Activated effector memory CD4-positive, alpha-beta T cell treated with Interleukin-2 at 50 U/mL for 16 hours (primary cell): ENCODE measurements around the gene TTLL7.
"Not testable (repeated sequence)": the region's sequence is repeated elsewhere in the genome, so short reads cannot be mapped to it uniquely, and the experiment has no call there.

Source experiments
- DNase-seq: peaks from one replicate; pipeline ENCODE4 v3.0.0-alpha.2; 2020

The TTLL7 gene

DNA sequence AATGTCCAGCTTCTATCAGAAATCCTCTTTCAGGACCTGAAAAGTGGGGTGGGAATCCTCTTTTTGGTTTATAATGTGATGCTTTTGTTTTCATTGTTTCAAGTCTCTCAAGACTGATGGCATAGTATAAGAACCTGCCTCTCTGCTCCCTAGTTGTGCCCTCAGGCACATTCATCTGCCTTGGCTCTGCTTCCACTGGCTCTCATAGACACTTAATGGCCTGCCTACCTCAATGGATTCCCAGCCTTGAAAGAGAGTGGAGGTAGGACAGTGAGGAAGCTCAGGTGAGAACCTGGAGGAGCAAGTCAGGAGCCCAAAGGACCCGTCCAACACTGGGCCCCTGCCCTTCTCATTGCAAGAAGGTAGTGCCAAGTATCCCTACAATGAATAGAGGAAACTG is 4.8 kb downstream of the TTLL7 start:
- DNase-seq: no peak

- no peak for DNase-seq
Measured at GRCh38 chr1:83990734-83991133, 8.2 kb downstream of the TTLL7 start.

GRCh38 chr1:83985048-83985447 is 13.9 kb downstream of the TTLL7 start:
- no peak for DNase-seq

GRCh38 chr1:83983918-83984317 is 15.0 kb downstream of the TTLL7 start:
- not testable (repeated sequence) for DNase-seq

DNA sequence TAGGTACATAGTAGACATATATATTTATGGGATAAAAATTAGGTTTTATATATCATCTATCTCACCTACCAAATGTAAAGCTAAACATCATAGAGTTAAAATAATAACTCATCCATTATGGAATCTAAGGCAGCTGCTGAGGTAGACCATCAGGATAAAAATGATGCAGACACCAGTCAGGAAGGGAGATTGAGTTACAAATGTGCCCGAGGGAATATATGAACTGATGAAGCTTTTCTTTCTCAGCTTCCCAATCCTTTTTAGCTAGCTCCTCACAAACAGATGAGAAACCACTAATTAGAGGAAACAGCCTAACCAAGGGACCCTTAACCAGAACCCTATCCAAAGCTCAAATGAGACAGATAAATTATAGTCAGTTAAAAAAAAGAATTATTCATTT is 20.9 kb downstream of the TTLL7 start:
- no peak for DNase-seq

GRCh38 chr1:83976920-83977319 is 22.0 kb downstream of the TTLL7 start:
- DNase-seq: no peak

DNA sequence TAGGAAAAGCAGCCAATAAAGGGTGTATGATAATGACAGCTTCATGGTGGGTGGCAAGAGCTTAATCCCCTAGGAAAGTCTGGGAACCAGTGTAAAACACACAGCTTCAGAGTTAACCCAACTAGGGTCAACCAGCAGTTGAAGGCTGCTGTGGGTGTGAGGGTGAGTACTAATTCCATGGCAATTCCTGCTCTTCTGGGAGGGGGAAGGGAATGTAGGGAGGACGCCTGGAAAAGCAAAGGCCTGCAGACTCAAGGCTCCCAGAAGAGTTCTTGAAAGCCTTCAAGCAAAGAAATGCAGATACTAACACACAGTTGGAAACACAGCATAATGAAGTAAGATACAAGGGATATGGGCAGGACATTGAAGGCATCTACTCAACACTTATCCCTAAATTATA is 28.1 kb downstream of the TTLL7 start:
- no peak for DNase-seq

DNA sequence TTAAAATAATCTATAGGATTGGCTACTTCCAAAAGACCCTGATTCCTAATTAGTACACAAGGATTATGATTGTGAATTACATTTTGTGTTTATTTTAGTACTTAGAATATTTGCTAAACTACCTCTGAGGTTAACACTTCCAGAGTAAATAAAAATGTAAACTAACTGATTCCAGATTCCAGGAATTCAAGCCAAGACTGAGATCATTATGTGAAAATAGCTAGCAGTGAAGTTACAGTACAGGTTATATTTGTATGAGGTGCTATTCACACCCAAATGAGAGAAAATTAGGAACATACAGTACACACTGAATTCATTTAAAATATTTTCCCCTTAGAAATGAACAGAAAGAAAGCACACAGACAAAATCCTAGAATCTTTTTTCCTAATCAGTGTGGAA is 28.8 kb downstream of the TTLL7 start:
- DNase-seq: no peak

DNA sequence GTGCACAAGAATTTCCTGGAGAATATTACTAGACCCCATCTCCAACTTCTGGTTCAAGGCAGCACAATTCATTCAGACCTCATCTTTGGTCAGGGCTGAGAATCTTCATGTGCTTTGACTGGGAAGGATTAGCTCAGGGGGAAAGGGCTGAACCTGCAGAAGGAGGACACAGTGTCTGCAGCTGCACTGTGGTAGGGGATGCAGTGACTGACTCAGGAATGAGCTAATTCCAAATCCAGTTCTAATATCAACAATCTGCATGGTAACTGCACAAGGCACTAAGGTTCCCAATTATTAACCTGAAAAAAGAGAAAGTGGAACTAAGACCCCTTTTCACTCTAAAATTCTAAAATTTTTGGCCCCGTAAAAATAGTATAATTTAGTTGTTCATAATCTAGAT is 31.6 kb downstream of the TTLL7 start:
- no peak for DNase-seq

- no peak for DNase-seq
Measured at GRCh38 chr1:83964153-83964552, 34.8 kb downstream of the TTLL7 start.

GRCh38 chr1:83961571-83962295 is 37.2 kb downstream of the TTLL7 start:
- no peak for DNase-seq

GRCh38 chr1:83960669-83961277 is 38.2 kb downstream of the TTLL7 start:
- no peak for DNase-seq

DNA sequence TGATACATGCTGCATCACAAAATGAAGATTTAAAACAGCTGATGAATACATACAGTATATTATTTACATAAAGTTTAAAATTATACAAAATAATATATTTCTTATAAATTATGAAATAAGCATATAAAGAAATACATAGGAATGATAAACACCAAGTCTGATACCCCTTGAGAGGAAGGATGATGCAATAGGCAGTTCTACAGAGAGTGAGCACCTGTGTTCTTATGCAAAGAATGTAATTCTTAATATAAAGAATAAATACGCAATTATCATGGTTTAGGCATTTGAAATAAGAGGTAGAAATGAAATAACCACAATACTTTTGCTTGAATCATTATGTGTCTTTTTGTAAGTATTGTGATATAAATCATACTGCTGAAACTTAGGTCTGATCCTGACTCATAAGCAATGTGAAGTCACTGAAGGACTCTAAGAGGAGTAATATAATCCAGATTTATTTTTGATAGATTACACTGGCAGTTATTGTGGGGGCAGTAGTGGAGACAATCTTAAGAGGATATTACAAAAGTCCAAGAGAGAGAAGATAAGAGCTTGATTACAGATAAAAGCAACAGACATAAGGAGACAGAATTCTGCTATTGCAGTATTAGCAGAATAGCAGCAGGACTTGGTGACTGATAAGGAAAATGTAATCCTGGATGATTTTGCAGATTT is 39.0 kb downstream of the TTLL7 start:
- no peak for DNase-seq

DNA sequence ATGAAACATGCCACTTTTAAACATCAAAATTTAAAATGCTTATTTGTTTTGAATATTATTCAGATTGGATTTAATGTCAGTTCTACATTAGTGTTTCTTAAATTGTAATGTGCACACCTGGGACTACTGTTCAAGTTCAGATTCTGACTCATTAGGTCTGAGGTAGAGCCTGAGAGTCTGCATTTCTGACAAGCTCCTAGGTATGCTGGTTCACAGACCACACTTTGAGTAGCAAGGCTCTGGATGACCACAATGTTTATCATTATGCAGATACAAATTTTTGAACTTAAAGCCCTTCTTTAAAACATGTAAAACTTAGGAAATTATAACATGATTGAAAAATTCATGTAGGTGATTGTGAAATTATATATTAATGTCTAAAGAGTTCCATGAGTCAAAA is 40.2 kb downstream of the TTLL7 start:
- no peak for DNase-seq

DNA sequence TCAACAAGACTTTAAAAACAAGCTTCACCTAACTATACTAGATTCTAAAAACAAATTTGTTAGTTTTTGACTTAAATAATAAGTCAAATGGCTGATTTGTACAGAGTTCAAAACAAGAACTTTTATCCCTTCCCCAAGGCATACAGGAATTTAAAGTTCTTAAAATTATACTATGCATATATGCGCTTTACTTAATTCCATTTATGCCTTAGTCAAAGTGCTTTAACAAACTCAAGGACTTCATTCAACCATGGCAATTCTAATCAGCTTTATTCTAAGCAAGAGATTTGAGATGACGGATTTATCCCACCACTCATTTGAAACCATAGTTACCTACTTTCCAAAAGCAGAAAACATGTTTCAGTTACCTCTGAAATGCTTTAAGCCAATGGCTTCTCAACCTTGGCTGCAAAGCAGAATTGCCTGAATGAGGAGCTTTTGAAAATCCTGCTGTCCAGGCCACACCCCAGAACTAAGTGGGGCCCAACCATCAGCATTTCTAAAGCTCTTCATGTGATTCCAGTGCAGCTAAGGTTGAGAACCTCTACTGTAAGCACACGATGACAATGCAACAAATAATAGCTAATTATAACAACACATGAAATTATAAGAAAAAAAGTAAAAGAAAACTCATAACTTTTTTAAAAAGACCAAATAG is 44.6 kb downstream of the TTLL7 start:
- no peak for DNase-seq

DNA sequence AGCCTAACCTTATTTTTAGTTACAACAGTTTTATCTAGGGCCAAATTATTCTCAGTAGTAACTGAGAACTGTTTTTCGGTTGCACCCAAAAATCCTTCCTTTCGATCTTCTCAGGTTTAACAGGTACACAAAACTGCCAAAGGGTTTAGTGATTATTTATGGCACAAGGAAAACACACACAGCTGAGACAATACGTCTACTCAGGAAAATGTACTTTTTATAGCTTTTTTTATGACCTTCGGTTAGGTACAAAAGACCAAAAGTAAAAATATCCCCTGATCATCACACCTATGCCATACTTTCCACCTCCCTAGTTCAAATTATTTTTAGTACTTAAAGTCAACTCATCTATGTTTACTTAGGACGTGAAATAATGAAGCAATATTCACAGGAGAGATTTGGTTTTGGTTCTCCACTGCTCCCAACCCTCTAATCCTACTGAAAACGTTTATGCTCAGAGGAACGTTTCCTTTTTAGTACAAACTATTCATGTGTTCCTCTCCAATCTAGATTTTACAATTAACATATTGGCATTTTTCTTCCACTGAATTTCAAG is 48.7 kb downstream of the TTLL7 start:
- no peak for DNase-seq

DNA sequence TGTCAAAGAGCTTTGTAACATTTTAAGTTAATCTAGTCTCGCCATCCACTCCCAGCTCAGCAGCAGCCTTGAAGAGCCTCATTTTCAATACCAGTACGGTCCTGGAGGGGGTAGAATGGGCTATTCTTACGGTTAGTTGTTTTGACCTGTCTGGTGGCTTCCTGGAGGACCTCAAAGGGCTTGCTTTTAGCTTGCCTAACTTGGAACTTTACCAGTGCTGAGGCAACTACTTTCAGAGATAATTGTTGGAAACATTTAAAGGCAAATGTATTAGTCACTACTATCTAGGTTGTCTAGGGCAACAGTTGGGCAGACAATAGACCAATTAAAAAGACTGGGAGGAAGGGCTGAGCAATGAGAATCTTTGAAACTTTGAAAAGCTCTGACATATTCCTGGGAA is 56.0 kb downstream of the TTLL7 start:
- DNase-seq: no peak

DNA sequence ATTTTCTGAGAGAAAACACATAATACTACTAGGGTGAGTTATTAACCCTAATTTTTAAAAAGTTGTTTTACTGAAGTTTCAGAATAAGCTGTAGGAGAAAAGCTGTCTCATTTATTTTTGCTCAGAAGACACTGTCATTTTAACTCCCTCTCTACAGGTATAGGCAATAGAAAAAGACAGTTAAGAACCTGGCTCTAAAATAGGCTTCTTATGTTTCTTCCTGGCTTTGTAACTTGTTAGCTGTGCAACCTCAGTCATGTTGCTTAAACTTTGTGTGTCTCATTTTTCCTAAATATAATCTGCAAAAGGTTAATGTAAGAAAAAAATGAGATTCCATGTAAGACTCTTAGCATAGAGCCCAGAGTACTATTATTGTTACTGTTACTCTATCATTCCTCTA is 64.4 kb downstream of the TTLL7 start:
- no peak for DNase-seq

- no peak for DNase-seq
Measured at GRCh38 chr1:83932693-83933092, 66.2 kb downstream of the TTLL7 start.

GRCh38 chr1:83932281-83932680 is 66.7 kb downstream of the TTLL7 start:
- no peak for DNase-seq

DNA sequence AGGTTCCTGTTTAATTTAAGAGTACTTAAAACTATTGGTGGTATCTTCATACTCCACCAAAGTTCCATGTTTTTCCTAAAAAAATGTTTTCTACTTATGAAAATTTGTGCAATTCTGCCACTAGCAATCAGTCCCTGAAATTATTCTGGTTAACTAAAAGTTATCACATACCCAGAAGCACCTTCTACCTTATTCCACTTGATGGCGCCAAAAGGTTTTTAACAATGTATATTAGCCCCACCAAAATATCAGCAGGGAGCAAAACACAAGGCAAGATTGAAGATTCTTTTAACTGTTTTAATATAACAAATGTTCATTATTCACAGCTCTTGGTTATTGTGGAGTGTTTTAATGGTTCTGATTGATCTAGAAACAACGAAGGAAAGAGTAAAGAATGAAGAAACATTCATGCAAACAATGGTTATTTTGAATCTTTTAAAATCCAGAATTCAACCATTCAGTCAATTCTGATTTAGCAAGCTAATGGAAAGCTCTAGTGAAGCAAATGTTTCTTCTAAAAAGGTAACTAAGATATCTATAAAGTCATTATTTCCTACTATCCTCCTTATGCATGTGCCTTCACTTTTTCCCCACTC is 67.2 kb downstream of the TTLL7 start:
- DNase-seq: no peak

DNA sequence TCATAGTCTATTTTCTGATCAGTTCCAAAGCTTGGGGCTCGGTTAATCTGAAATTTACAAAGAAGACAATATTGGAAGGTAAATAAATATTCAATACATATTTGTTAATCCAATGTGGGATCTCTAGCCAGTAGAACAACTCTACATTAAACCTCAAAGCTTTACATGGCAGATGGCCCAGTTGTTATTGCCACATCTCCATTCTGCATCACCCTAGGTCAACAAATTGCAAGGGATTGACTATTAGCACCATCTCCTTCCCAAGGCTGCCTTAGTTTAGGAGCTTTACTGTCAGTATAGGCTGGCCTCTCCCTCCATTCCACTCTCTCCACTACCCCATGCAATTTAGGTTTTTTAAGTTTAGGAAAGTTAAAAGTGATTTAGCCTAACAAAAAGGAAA is 69.7 kb downstream of the TTLL7 start:
- DNase-seq: no peak

- no peak for DNase-seq
Measured at GRCh38 chr1:83928396-83928795, 70.5 kb downstream of the TTLL7 start.
